Upper lobe of left lung (tissue), 6 donors: ENCODE results near the gene CD79B. TPM values are rescaled to one million over a fixed set of nuclear protein-coding genes. Genes with fewer than 3 reads are reported as not detected.
"Not testable (repeated sequence)": the region's sequence is repeated elsewhere in the genome, so short reads cannot be mapped to it uniquely, and the experiment has no call there.

Experiments used
- ATAC-seq, 2 donors: fragments of 200-7000 bp; cut with Tn5 transposase; one replicate each; pipeline ENCODE4 v1.9.1; 2022; ENCODE audit warnings: mild to moderate bottlenecking in 2 of 2, moderate library complexity in 2 of 2; ENCODE audit not compliant: low FRiP score in 2 of 2
- DNase-seq, 2 donors: peaks; one replicate each; pipeline ENCODE4 v3.0.0-alpha.2; 2019 to 2020
- H3K27ac ChIP-seq, 4 donors: fragments of 200-600 bp; sonication (generic); one replicate each; pipeline ENCODE4 v1.5.1; 2016 to 2019
- H3K27me3 ChIP-seq, 4 donors: fragments of 200-600 bp; sonication (generic); one replicate each; pipeline ENCODE4 v1.5.1; 2017 to 2019
- H3K36me3 ChIP-seq, 4 donors: fragments of 200-600 bp; sonication (generic); one replicate each; pipeline ENCODE4 v1.5.1; 2016 to 2019
- H3K4me1 ChIP-seq, 4 donors: fragments of 200-600 bp; sonication (generic); one replicate each; pipeline ENCODE4 v1.5.1; 2018 to 2019
- H3K4me3 ChIP-seq, 4 donors: fragments of 200-600 bp; sonication (generic); one replicate each; pipeline ENCODE4 v1.5.1; 2017 to 2019; ENCODE audit warnings: mild to moderate bottlenecking in 2 of 4, moderate library complexity in 1 of 4
- H3K9me3 ChIP-seq, 4 donors: fragments of 200-600 bp; sonication (generic); one replicate each; pipeline ENCODE4 v1.5.1; 2018 to 2019
- EP300 ChIP-seq, 4 donors: sonication (generic); formaldehyde crosslinking; IDR thresholded peaks; one replicate each; pipeline ENCODE4 v1.5.1; 2017; ENCODE audit warnings: antibody characterized with exemption in 4 of 4, control low read depth in 2 of 4
- POLR2A ChIP-seq, 4 donors: fragments of 450-650 bp; IDR thresholded peaks; one replicate each; pipeline ENCODE4 v1.5.1; 2016 to 2017; ENCODE audit warnings: antibody characterized with exemption in 4 of 4, mild to moderate bottlenecking in 2 of 4
- POLR2AphosphoS5 ChIP-seq, 2 donors: sonication (generic); formaldehyde crosslinking; IDR thresholded peaks; one replicate each; pipeline ENCODE4 v1.5.1; 2017; ENCODE audit warnings: antibody characterized with exemption in 2 of 2
- WGBS, 2 donors: methylation state at CpG; one replicate each; pipeline ENCODE4 v1.1.5; 2017 to 2018; 5-methylcytosine and 5-hydroxymethylcytosine counted together
- total RNA-seq, 6 donors: library from RNA; depleted of rRNA in 4 of 6; stranded (reverse); fragments of >200 nt in 4 of 6; gene quantifications; one replicate each; pipeline versions ENCODE4 v1.1.0 to v1.2.1, GENCODE V29; 2016 to 2021
- TF ChIP-seq, protein P1 (sequence below), 6 experiments: fragments of 450-650 bp in 4 of 6; fragments of 200-600 bp in 2 of 6; sonication (generic) in 2 of 6; IDR thresholded peaks; one replicate each; pipeline ENCODE4 v1.5.1; 2016 to 2019; ENCODE audit warnings: antibody characterized with exemption in 6 of 6
- donor health status: DM: no; HTN: no; CAD: no; lungs with moderate emphysema.
- donor health status: DM: no; HTN: yes; CAD: no; lungs with severe emphysema.

CD79B gene
- total RNA-seq, 6 donors from 2014 or later, result 0.91 to 6.3 (median 2.6) TPM; not detected in 1

DNA sequence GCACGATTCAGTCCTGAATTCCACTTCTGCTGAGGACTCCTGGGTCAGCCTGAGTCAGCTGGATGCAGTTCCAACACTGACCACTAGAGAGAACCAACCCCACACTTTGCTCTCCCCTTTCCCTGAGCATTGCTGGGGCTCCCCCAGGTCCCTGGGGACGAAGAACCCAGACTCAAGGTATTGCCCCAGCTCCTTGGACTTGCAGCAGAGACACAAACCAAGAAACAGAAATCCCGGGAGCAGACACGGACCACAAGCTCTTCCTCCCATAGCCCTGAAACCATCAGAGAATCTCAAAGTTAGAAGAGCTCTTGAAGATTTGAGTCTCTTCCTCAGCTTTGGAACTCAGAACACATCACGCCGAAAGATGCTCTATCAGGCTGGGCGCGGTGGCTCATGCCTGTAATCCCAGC, 12.8 kb downstream of the CD79B start:
- ATAC-seq (peak; percentile 83 to 91), DNase-seq (peak in 1 of 2 donors; percentile 53)
- Histone ChIP-seq H3K27ac (no peak overlapping the region), H3K9me3 (no peaks in the 10 kb centered on the region), H3K36me3 (no peaks in the 10 kb centered on the region), H3K4me3 (no peak overlapping the region), H3K4me1 (no peaks in the 10 kb centered on the region), H3K27me3 (no peaks in the 10 kb centered on the region)
- 46 to 48% methylated on average over 8 of the region's 8 CpGs for WGBS, 2 donors
- TF ChIP-seq, protein P1, sequence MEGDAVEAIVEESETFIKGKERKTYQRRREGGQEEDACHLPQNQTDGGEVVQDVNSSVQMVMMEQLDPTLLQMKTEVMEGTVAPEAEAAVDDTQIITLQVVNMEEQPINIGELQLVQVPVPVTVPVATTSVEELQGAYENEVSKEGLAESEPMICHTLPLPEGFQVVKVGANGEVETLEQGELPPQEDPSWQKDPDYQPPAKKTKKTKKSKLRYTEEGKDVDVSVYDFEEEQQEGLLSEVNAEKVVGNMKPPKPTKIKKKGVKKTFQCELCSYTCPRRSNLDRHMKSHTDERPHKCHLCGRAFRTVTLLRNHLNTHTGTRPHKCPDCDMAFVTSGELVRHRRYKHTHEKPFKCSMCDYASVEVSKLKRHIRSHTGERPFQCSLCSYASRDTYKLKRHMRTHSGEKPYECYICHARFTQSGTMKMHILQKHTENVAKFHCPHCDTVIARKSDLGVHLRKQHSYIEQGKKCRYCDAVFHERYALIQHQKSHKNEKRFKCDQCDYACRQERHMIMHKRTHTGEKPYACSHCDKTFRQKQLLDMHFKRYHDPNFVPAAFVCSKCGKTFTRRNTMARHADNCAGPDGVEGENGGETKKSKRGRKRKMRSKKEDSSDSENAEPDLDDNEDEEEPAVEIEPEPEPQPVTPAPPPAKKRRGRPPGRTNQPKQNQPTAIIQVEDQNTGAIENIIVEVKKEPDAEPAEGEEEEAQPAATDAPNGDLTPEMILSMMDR (IDR thresholded peaks at IDR 0.05), result peak; percentile 94 to 97 (median 95)
- TF ChIP-seq POLR2AphosphoS5 (IDR thresholded peaks at IDR 0.05), result no peak

DNA sequence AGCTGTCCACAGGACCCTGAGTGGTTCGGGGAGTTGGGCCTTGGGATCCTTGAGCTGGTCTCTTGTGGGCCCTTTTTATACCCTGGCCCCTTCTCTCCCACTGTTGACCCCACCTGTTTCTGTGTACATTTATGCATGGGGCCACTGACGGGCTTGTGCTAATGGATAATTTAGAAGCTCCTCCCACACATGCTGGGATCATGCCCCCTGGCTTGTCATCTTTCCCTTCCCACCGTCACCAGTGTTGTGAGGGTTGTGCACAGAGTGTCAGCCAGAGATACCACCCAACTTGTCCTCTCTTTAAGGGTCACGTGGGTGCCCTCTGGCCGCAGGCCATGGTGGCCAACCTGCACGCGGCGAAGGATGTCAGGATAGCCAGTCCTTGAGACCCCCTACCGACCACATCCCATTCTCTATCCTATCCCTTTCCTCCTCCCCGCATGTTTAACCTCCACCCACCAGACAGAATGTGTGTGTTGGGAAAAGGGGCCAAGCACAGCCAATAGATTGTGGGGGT, 13.3 kb downstream of the CD79B start, which contains the start of gene GH1:
Gene GH1 (minus strand): TSS at position 51 of the 517 bp plus-strand sequence. CDS start 63 bp downstream, outside the sequence.
- 44 to 62% methylated on average over 10 of the region's 10 CpGs for WGBS, 2 donors

DNA sequence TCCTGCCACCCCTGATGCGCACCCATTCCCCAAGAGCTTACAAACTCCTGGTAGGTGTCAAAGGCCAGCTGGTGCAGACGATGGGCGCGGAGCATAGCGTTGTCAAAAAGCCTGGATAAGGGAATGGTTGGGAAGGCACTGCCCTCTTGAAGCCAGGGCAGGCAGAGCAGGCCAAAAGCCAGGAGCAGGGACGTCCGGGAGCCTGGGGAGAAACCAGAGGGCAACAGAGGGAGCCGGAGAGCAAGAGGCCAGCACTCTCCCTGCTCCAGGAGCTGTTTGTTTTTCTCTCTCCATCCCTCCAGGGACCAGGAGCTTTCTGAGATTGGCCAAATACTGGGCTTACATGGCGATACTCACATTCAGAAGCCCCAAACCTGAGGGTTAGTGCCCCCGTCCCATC, 13.8 kb downstream of the CD79B start:
- Histone ChIP-seq H3K27ac (no peak overlapping the region), H3K4me1 (no peaks in the 10 kb centered on the region), H3K9me3 (no peaks in the 10 kb centered on the region), H3K36me3 (no peaks in the 10 kb centered on the region), H3K27me3 (no peaks in the 10 kb centered on the region), H3K4me3 (no peak overlapping the region)
- 67 to 69% methylated on average over 10 of the region's 10 CpGs for WGBS, 2 donors
- no peak for ATAC-seq
- DNase-seq, result no peak
- TF ChIP-seq, protein P1 (IDR thresholded peaks at IDR 0.05), result no peak
- no peak for TF ChIP-seq POLR2AphosphoS5 (IDR thresholded peaks at IDR 0.05)
- no peak for TF ChIP-seq POLR2A (IDR thresholded peaks at IDR 0.05)
- no peak for TF ChIP-seq EP300 (IDR thresholded peaks at IDR 0.05)

More for the DNA sequence above, 13.3 kb downstream of the CD79B start, which contains the start of gene GH1:
- DNase-seq, H3K36me3 ChIP-seq, ATAC-seq, H3K27ac ChIP-seq, H3K4me1 ChIP-seq, H3K4me3 ChIP-seq, H3K27me3 ChIP-seq, H3K9me3 ChIP-seq: not testable (repeated sequence)

DNA sequence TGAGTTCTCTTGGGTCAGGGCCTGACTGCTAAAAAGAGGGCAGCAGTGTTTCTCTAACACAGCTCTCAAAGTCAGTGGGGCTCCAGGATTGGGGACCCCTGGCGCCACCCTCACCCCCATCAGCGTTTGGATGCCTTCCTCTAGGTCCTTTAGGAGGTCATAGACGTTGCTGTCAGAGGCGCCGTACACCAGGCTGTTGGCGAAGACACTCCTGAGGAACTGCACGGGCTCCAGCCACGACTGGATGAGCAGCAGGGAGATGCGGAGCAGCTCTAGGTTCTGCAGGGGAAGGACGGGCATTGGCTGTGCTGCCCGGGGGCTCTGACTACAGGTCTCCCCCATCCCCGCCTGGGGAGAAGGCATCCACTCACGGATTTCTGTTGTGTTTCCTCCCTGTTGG, 14.5 kb downstream of the CD79B start:
- H3K27ac ChIP-seq, result no peak overlapping the region
- H3K4me3 ChIP-seq, result no peak overlapping the region
- ATAC-seq (no peak), DNase-seq (no peak)
- no peaks in the 10 kb centered on the region for H3K4me1 ChIP-seq
- TF ChIP-seq POLR2AphosphoS5 (IDR thresholded peaks at IDR 0.05) (no peak), POLR2A (IDR thresholded peaks at IDR 0.05) (no peak)
- TF ChIP-seq, protein P1 (IDR thresholded peaks at IDR 0.05), result no peak
- H3K27me3 ChIP-seq, result no peaks in the 10 kb centered on the region
- H3K9me3 ChIP-seq, result no peaks in the 10 kb centered on the region
- 81 to 85% methylated on average over 10 to 13 of the region's 13 CpGs for WGBS, 2 donors
- H3K36me3 ChIP-seq, result no peaks in the 10 kb centered on the region

DNA sequence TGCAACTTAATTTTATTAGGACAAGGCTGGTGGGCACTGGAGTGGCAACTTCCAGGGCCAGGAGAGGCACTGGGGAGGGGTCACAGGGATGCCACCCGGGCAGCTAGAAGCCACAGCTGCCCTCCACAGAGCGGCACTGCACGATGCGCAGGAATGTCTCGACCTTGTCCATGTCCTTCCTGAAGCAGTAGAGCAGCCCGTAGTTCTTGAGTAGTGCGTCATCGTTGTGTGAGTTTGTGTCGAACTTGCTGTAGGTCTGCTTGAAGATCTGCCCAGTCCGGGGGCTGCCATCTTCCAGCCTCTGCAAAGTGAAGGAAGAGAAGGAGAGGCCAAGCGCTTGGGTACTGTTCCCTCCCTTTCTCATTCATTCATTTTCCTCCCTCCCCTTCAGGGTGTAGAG, 14.9 kb downstream of the CD79B start:
- H3K27ac ChIP-seq, H3K4me1 ChIP-seq, H3K4me3 ChIP-seq, H3K36me3 ChIP-seq, ATAC-seq, DNase-seq, H3K27me3 ChIP-seq, H3K9me3 ChIP-seq: not testable (repeated sequence)
- WGBS, 2 donors, result 84 to 100% methylated on average over 2 to 9 of the region's 11 CpGs

DNA sequence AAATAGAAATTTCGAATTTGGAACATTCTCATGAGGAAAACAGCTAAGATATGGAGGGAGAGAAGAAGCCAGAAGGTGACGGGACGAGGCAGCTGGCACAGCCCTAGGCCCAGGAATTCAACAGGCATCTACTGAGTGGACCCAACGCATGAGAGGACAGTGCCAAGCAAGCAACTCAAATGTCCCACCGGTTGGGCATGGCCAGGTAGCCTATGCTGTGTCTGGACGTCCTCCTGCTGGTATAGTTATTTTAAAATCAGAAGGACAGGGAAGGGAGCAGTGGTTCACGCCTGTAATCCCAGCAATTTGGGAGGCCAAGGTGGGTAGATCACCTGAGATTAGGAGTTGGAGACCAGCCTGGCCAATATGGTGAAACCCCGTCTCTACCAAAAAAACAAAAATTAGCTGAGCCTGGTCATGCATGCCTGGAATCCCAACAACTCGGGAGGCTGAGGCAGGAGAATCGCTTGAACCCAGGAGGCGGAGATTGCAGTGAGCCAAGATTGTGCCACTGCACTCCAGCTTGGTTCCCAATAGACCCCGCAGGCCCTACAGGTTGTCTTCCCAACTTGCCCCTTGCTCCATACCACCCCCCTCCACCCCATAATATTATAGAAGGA, 15.5 kb downstream of the CD79B start:
- DNase-seq (no peak), ATAC-seq (no peak)
- H3K27ac ChIP-seq, result no peak overlapping the region
- no peaks in the 10 kb centered on the region for H3K27me3 ChIP-seq
- TF ChIP-seq, protein P1 (IDR thresholded peaks at IDR 0.05), result no peak
- TF ChIP-seq POLR2A (IDR thresholded peaks at IDR 0.05) (no peak), POLR2AphosphoS5 (IDR thresholded peaks at IDR 0.05) (no peak), EP300 (IDR thresholded peaks at IDR 0.05) (no peak)
- no peak overlapping the region for H3K4me3 ChIP-seq
- no peaks in the 10 kb centered on the region for H3K9me3 ChIP-seq
- H3K36me3 ChIP-seq, result no peaks in the 10 kb centered on the region
- H3K4me1 ChIP-seq, result no peaks in the 10 kb centered on the region
- 82 to 87% methylated on average over 12 of the region's 12 CpGs for WGBS, 2 donors

DNA sequence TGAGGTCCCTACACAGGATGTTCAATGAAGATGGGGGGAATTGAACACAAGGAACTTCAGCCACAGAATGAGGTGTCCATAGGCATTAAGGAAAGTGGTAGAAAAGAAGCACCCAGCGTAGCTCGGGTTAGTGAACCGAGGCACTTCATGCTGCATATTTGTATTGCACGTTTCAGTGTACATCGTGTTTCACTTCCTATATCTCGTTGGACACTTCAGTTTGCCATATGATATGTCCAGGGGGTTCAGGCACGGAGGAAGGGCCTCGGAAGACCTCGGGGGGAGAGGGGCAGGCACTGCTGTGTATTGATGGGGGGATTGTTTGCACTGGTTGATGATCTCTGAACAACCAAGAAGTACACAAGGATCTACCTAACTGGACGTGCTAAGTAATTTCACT, 16.4 kb downstream of the CD79B start:
- WGBS, 2 donors, result 62 to 80% methylated on average over 10 of the region's 10 CpGs
- H3K27ac ChIP-seq, ATAC-seq, H3K4me1 ChIP-seq, H3K4me3 ChIP-seq, H3K9me3 ChIP-seq, H3K27me3 ChIP-seq, H3K36me3 ChIP-seq, DNase-seq: not testable (repeated sequence)
